ENCODE results near the gene TET2.
A peak's percentile ranks its signal among the peaks of the same experiment; 100 is the strongest.

Gene TET2

GRCh38 chr4:105182211-105182610 lies 35.5 kb downstream of the TET2 start:
- ATAC-seq (no peak), DNase-seq (no peak)

DNA sequence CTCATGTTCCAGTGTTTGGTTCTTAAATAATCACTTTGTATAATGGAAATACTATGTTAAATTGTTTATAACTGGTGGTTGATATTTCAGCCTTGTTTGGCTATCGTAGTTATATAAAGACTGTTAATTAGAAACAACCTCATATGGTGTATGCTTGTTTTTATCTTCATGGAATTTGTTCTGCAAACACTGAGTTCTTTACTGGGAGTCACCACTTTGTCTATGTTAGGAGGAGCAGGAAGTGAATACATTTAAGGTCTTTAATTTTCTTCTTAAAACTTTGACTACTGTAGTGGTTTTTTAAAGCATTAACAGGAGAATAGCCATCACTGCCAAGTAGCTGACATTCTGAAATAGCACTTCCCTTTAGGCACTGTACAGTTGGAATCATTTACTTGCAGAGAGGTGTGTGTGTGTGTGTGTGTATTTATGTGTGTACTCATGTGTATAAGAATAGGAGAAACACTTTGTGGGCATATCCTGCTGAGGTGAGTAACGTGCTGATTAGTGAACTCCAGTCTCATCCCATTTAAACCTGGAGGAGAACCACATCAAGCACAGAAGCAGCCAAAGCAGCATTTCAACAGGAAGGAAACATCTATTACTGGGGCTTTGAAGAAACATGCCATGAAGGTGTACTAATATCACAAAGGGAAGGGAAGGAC lies 37.8 kb downstream of the TET2 start:
- no peak for DNase-seq
- ATAC-seq = no peak

DNA sequence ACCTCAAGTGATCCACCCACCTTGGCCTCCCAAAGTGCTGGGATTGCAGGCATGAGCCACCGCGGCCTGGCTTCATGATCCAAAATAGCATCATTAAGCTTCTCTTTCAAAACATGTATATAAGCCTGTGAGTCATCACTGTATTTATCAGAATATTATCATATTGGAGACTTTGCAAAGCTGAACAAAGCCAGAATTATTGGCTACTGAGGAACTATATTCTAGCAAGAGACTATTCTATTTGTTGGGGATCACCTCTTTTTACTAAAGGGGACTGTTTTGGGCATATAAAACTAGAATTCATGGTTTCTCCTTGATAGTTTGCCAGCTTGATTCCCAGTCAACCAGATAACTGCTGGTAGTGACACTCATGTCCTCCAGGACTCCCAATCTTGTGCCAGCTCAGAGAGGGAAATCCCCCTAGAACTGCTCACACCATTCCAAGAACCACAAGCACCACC lies 40.1 kb downstream of the TET2 start:
- no peak for ATAC-seq
- DNase-seq = no peak

- ATAC-seq (no peak), DNase-seq (no peak)
Observed at GRCh38 chr4:105189855-105190650, 43.4 kb downstream of the TET2 start.

DNA sequence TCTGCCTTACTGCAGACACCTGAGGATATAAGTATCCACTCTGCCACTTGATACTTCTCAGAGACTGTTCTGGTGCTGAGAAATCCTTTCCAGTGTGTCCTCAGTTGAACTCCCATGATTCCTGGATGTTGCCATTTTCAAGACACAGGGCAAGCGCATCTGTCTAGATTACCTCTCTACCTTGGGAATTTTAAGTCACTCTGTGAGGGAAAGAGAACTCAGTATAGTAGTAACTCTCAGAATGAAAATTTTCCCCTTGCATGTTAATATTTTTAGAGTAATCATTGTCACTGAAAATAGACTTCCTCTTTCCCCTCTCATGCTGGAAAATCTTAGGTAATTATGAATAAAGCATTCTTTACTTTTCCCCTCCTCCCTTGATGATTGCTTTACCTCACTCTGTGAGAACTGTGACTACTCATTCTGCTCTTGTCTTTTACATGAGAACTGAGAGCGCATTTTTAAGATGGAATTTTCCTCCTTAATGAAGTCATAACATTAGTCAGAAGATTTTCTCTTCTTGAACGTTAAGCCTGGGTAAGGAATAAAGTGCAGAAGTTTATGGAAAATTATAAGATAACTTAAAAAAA lies 45.0 kb downstream of the TET2 start:
- ATAC-seq (peak; percentile 83), DNase-seq (no peak)

- no peak for DNase-seq
- ATAC-seq = no peak
Observed at GRCh38 chr4:105192474-105192873, 45.8 kb downstream of the TET2 start.

DNA sequence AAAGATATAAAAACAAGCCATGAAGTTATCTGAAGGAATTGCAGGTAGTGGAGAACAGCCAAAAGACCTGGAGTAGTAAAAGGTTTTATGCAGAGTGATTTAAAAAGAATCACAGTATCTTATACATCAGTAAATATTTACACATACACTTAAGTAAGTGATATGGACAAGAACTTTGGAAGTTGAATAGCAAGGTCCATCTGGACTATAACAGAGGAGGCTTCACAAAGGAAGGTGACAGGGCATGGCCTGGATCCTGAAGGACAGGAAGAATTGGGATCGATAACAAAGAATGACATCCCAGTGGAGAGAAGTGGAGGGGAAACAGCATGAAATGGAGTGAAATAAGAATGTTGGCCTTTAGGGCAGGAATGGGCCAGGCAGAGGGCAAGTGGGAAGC lies 46.2 kb downstream of the TET2 start:
- no peak for ATAC-seq
- DNase-seq = no peak

DNA sequence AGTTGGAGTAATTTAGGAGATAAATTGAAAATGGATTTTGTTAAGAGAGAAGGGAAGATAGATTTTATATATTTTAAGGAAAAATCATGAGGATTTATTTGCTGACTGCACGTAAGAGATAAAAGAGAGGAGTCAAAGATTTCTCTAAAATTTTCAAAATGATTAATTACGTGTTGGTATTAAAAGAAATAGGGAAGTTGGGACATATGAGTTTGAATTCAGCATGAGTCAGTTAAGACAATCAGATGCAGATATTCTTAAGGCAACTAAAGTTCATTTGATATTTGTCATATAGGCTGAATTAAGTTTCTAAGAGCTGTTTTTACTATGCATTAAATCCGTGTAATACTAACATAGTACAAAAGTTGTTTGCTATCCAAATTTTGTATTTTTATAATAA lies 46.9 kb downstream of the TET2 start:
- no peak for DNase-seq
- no peak for ATAC-seq

DNA sequence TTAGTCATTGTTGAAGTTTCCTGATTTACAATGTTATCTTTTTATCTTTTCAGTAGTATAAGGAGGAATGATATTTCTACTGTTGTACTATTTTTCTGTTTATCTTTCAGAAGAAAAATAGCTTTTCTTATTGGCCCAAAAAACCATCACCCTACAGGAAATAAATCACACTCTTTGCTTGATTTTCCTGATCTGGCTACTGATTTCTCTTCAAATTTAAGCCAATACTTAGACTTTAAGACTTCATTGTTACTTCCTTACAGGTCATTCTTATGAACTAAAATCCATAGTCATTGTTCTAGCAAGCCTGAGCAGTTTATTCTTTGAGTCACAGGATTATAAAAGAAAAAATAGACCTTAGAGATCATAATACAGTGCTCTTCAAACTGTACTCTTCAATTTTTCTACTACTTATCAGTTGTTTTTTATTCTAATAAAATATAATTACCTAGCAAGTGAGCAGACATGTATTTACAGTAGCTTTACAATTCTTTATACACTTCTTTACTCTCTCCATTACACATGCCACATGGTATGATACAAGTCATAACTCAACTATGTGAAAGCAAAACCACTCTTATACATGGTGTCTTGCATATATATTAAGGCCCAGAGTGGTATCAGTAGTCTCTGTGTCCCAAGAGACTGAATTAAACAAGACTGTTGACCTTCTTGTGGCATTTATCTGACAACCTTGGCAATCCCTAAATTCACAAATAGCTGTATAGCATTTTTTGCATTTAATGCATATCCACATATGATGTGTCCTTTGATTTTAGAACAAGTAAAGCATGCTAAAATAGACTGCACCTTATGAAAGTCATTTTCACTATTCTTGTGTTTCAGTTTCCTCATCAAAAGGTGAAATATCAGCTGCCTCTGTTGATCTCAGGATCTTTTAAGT lies 47.9 kb downstream of the TET2 start:
- DNase-seq = no peak
- ATAC-seq = peak; percentile 72

DNA sequence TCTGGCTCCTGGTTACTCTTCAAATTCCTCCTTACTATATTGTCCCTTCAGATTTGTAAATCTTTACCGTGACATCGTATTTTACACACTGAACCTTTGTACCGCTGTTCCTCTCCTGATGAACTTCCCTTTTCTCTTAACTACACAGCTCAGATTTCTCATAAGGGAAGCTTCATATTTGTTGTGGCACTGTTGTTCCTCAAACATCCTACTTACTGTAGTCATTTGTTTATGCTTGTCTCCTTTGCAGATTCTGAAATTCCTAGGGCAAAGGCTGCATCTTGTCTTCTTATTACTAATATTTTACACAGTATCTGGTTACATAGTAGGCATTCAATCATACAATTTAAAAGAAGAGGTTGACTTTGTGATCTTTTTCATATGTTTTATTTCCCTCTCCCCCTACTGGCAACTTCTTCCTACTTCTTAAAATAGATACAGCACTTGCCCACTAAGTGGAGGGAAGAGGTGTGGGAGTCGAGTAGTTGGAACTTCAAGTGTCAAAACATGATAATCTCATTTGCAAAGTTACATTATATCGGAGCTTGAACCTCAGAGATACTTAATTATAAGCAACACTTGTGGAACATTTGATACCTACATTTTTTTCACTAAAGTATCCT lies 50.0 kb downstream of the TET2 start:
- no peak for ATAC-seq
- no peak for DNase-seq

- ATAC-seq = no peak
- DNase-seq = no peak
Observed at GRCh38 chr4:105197777-105198176, 51.1 kb downstream of the TET2 start.

- DNase-seq (no peak), ATAC-seq (no peak)
Observed at GRCh38 chr4:105198541-105198940, 51.9 kb downstream of the TET2 start.

DNA sequence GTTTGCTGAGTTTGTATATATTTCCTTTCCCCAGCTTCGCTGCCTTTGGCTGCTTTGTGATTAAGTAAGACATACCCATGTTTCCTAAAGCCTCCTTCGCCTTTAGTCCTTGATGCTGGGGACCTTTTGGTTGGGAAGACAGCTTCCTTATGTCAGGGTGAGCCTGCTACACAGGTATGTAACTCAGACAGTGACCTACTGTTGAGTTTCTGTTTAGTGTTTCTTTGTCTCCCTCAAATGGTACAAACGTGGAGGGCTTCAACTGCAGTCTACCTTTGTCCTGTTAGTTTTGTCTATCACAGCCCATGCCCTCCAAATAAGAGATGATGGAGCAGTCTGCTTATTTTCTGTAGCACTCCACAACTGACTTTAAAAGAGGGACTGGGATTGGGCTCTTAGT lies 59.5 kb downstream of the TET2 start:
- ATAC-seq (no peak), DNase-seq (no peak)

DNA sequence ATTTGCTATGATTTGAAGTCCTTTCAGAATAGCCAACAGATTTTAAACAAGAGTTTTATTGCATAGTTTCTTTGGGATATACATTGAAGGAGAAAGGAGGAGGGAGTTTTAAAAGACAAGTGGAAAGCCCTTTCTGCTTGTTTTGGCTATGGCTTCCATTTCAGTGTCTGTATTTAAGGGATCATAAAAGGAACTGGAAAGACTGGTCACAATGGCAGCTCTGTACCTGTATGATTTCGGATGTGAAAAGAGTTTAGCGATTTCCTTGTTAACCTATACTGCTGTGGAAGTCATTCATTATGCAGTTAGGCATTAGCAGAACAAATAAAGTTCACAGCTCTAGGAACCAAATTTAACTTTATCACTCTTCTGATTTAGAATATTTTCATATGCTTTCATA lies 60.7 kb downstream of the TET2 start:
- DNase-seq (no peak), ATAC-seq (no peak)

- no peak for DNase-seq
- ATAC-seq = no peak
Observed at GRCh38 chr4:105208561-105208960, 61.9 kb downstream of the TET2 start.

- DNase-seq (no peak), ATAC-seq (no peak)
Observed at GRCh38 chr4:105210916-105211315, 64.2 kb downstream of the TET2 start.

DNA sequence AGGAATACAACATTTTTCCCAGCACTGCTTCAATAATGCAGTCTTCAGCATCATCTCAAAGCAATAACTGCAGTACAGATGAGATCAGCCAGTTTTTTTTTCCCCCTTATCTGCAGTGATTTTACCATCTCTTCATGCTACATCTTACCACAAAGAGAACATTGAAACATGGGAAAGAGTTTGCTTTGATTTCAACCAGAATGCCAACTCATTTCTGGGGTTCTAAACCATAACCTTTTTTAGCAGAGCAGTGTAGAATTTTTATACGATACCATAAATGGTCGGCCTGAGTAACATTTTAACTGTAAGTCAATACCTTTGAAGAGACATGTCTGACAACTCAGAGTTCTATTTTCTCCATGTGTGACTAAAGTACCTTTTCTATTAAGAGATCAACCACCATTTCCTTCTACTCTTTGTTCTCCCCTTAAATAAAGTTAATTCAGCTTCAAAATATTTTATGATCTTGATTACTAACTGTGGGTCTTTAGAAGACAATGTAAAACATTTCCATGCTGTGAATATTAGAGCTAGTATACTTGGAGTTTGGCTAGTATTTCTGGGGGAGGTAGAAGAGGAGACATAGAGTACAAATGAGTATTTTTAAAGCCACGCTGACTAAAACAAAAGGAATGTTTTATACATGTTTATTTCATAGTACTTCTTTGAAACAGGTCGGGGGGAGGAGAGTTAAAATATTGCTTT lies 69.1 kb downstream of the TET2 start:
- DNase-seq (no peak), ATAC-seq (peak; percentile 91)

DNA sequence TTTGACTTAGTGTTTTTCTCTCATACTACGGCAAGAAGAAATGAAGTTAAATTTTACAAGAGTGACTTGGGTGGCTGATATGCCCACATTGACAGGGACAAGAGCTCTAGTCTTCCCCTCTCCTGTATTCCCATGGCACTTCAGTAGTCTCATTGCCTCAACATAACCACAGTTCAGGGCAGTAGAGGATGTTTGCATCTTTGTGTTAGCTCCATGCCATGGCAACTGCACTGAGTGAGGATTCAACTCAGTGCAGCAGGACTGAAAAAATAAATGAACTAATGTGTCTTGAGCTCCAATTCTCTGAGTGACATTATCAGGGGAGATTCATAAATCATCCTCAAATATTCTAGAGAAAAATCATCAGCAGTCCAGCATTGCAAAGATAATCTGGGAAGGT lies 78.8 kb downstream of the TET2 start:
- ATAC-seq (no peak), DNase-seq (no peak)

GRCh38 chr4:105227054-105227453 lies 80.4 kb downstream of the TET2 start:
- no peak for ATAC-seq
- no peak for DNase-seq

DNA sequence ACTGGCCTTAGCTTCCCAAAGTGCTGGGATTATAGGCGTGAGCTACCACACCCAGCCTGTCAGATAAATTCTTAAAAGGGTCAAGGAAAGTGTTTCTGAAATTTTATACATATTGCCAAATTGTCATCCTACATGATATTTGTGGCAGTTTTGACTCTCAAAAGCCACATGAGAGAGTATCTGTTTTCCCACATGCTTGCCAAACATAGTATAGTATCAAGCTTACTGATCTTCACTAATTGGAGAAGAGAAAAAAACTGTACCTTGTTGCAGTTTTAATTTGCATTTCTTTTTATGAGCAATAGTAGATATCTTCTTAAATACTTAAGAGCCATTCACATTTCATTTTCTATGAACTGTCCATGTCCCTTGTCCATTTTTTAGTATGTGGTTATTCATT lies 83.6 kb downstream of the TET2 start:
- ATAC-seq = no peak
- no peak for DNase-seq

DNA sequence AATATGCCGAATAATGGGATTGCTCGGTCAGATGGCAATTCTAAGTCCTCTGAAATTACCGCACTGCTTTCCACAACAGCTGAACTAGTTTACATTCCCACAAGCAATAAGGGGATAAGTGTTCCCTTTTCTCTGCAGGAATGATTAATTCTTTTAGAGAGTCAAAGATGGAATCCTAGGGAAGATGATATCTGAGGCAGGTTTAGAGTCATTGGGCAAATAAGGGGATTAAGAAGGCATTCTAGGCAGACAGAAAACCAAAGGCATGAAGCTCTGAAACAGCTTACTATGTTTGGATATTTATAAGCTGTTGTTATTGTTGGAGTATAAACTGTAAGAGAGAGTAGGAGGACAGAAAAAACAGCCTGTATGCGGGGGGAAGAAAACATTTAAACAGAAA lies 85.7 kb downstream of the TET2 start:
- DNase-seq = no peak
- no peak for ATAC-seq
